Skeletal muscle satellite cell (primary cell): Measurements from ENCODE around the gene DMXL2.
"Not testable (repeated sequence)": the region's sequence is repeated elsewhere in the genome, so short reads cannot be mapped to it uniquely, and the experiment has no call there.

Experiments used
- H3K27me3 ChIP-seq: 2 replicates; pipeline ENCODE4 v1.7.0; 2013; ENCODE audit warnings: low read length; ENCODE audit not compliant: control insufficient read depth, insufficient read depth
- H3K36me3 ChIP-seq: 2 replicates; pipeline ENCODE4 v1.7.0; 2013; ENCODE audit warnings: mild to moderate bottlenecking, control low read depth, low read length; ENCODE audit not compliant: insufficient read depth
- H3K4me1 ChIP-seq: 2 replicates; pipeline ENCODE4 v1.7.0; 2013; ENCODE audit warnings: low read length; ENCODE audit not compliant: control insufficient read depth, insufficient read depth
- H3K4me2 ChIP-seq: 2 replicates; pipeline ENCODE4 v1.7.0; 2013; ENCODE audit warnings: mild to moderate bottlenecking, low read length
- H3K4me3 ChIP-seq: 2 replicates; pipeline ENCODE4 v1.7.0; 2013; ENCODE audit warnings: low read length
- H3K9ac ChIP-seq: 2 replicates; pipeline ENCODE4 v1.7.0; 2013; ENCODE audit warnings: mild to moderate bottlenecking, low read depth, low read length, moderate library complexity
- H3K9me3 ChIP-seq: replicated peaks from 2 replicates; pipeline ENCODE4 v1.7.0; 2013; ENCODE audit warnings: mild to moderate bottlenecking, control low read depth, low read length

The DMXL2 gene

DNA sequence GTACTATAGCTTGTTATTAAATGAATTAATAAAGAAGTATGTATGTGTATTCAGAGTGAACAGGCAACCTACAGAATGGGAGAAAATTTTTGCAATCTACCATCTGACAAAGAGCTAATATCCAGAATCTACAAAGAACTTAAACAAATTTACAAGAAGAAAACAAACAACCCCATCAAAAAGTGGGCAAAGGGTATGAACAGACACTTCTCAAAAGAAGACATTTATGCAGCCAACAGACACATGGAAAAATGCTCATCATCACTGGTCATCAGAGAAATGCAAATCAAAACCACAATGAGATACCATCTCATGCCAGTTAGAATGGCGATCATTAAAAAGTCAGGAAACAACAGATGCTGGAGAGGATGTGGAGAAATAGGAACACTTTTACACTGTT, 25.5 kb upstream of the DMXL2 start:
- H3K4me1 ChIP-seq, H3K9me3 ChIP-seq, H3K4me3 ChIP-seq, H3K4me2 ChIP-seq, H3K9ac ChIP-seq, H3K36me3 ChIP-seq: not testable (repeated sequence)
- peaks cover 14% of the 10 kb centered on the region for H3K27me3 ChIP-seq

DNA sequence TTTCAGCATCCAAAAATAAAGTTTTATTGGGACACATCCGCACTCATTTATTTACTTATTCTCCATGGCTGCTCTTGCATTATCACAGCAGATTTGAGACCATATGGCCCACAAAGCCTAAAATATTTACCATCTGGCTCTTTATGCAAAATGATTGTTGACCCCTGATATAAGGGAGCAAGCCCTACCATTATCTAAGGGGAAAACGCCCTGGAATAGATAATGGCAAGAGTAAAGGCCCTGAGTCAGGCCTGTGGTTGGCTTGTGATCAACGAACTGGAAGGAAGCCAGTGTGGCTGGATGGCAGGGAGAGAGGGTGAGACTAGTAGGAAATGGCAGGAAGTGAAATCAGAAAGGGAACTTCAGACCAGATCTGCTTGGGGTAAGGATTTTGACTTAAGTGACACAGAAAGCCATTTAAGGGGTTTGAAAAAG, 24.6 kb upstream of the DMXL2 start:
- Histone ChIP-seq H3K4me2 (no peak overlapping the region), H3K4me3 (no peak overlapping the region), H3K9ac (no peak overlapping the region), H3K4me1 (no peaks in the 10 kb centered on the region), H3K36me3 (no peaks in the 10 kb centered on the region), H3K27me3 (peaks cover 19% of the 10 kb centered on the region), H3K9me3 (no peaks in the 10 kb centered on the region)

GRCh38 chr15:51642696-51643095, 20.1 kb upstream of the DMXL2 start:
- H3K4me2 ChIP-seq = no peak overlapping the region
- H3K4me3 ChIP-seq = no peak overlapping the region
- no peaks in the 10 kb centered on the region for H3K9me3 ChIP-seq
- no peaks in the 10 kb centered on the region for H3K36me3 ChIP-seq
- H3K4me1 ChIP-seq = no peaks in the 10 kb centered on the region
- H3K27me3 ChIP-seq = peaks cover 5% of the 10 kb centered on the region
- no peak overlapping the region for H3K9ac ChIP-seq

DNA sequence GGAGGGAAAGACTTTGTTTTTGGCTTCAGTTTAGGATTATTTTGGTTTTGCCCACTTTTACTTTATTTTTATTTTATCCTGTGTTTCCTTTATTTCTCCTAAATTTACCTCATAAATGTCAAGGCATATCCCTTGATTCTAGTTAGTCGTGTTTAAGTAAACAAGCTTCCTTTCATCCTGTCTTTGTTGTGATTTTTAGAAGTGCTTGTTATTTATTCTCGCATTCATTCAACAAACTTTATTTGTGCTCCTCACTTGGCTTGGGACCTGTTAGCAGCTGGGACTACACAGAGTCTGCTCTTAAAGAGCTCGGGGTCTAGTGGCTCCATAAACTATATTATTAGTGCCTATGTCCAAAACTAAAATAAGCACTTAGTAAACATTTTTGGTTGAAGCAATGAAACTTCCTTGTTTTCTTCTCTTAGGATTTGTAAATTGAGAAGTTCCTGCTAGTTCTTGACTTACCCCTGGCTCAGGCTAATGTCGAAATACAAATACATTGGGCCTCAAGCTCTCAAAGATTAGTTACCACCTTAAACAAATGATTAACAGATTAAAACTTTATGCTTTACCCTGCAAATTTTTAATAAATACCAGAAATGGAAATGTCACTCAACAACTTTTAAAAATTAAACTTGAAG, 19.0 kb upstream of the DMXL2 start:
- no peaks in the 10 kb centered on the region for H3K9me3 ChIP-seq
- H3K4me3 ChIP-seq = no peak overlapping the region
- no peaks in the 10 kb centered on the region for H3K4me1 ChIP-seq
- H3K27me3 ChIP-seq = peaks cover 5% of the 10 kb centered on the region
- no peak overlapping the region for H3K4me2 ChIP-seq
- H3K36me3 ChIP-seq = no peaks in the 10 kb centered on the region
- H3K9ac ChIP-seq = no peak overlapping the region

GRCh38 chr15:51634591-51635198, 12.1 kb upstream of the DMXL2 start:
- no peaks in the 10 kb centered on the region for H3K36me3 ChIP-seq
- H3K4me3 ChIP-seq = no peak overlapping the region
- no peaks in the 10 kb centered on the region for H3K4me1 ChIP-seq
- H3K9me3 ChIP-seq = no peaks in the 10 kb centered on the region
- no peak overlapping the region for H3K4me2 ChIP-seq
- no peak overlapping the region for H3K9ac ChIP-seq
- peaks cover 19% of the 10 kb centered on the region for H3K27me3 ChIP-seq

- Histone ChIP-seq H3K9ac (no peak overlapping the region), H3K4me2 (no peak overlapping the region), H3K4me1 (no peaks in the 10 kb centered on the region), H3K27me3 (peaks cover 14% of the 10 kb centered on the region), H3K9me3 (no peaks in the 10 kb centered on the region), H3K36me3 (no peaks in the 10 kb centered on the region), H3K4me3 (no peak overlapping the region)
These were observed 7.0 kb upstream of the DMXL2 start for GRCh38 chr15:51629612-51630011.

DNA sequence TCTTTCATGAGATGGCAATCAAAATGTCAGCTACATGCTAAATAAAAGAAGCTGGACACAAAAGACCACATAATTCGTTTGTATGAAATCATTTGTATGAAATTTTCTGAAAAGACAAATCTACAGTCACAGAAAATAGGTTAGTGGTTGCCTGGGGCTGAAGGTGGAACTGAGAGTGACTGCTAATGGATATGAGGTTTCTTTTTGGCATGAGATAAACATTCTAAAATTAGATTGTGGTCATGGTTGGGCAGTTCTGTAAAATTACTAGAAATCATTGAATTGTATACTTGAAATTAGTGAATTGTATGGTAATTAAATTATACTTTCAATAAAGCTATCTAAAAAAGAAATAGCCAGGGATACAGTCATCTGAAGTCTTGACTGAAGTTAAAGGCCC, 2.7 kb upstream of the DMXL2 start:
- no peak overlapping the region for H3K9ac ChIP-seq
- no peak overlapping the region for H3K4me3 ChIP-seq
- peaks cover 15% of the 10 kb centered on the region for H3K4me1 ChIP-seq

GRCh38 chr15:51624022-51624421, 1.5 kb upstream of the DMXL2 start:
- no peak overlapping the region for H3K9ac ChIP-seq
- no peak overlapping the region for H3K4me3 ChIP-seq
- H3K9me3 ChIP-seq = no peaks in the 10 kb centered on the region
- H3K4me2 ChIP-seq = no peak overlapping the region
- H3K4me1 ChIP-seq = peaks cover 17% of the 10 kb centered on the region
- H3K27me3 ChIP-seq = peaks cover 5% of the 10 kb centered on the region
- H3K36me3 ChIP-seq = no peaks in the 10 kb centered on the region

More for the DNA sequence above, 2.7 kb upstream of the DMXL2 start:
- H3K9me3 ChIP-seq = no peaks in the 10 kb centered on the region
- no peaks in the 10 kb centered on the region for H3K36me3 ChIP-seq
- peaks cover 5% of the 10 kb centered on the region for H3K27me3 ChIP-seq
- no peak overlapping the region for H3K4me2 ChIP-seq

GRCh38 chr15:51623386-51623938, 891 bp upstream of the DMXL2 start:
- peak overlapping the region; percentile 85 for H3K9ac ChIP-seq
- H3K4me3 ChIP-seq = peak overlapping the region; percentile 94

GRCh38 chr15:51621936-51622603, 501 bp downstream of the DMXL2 start:
- peak overlapping the region; percentile 93 for H3K4me2 ChIP-seq
- H3K9me3 ChIP-seq = no peaks in the 10 kb centered on the region
- peak overlapping the region; percentile 85 for H3K9ac ChIP-seq
- no peaks in the 10 kb centered on the region for H3K36me3 ChIP-seq
- H3K27me3 ChIP-seq = no peaks in the 10 kb centered on the region
- peak overlapping the region; percentile 94 for H3K4me3 ChIP-seq
- H3K4me1 ChIP-seq = peaks cover 17% of the 10 kb centered on the region

More at GRCh38 chr15:51623386-51623938, 891 bp upstream of the DMXL2 start:
- Histone ChIP-seq H3K9me3 (no peaks in the 10 kb centered on the region), H3K27me3 (peaks cover 4% of the 10 kb centered on the region), H3K4me2 (peak overlapping the region; percentile 93), H3K4me1 (peaks cover 17% of the 10 kb centered on the region), H3K36me3 (no peaks in the 10 kb centered on the region)

- Histone ChIP-seq H3K4me1 (peaks cover 17% of the 10 kb centered on the region), H3K9me3 (no peaks in the 10 kb centered on the region), H3K4me2 (peak overlapping the region; percentile 93), H3K27me3 (no peaks in the 10 kb centered on the region), H3K36me3 (no peaks in the 10 kb centered on the region), H3K4me3 (peak overlapping the region; percentile 94), H3K9ac (peak overlapping the region; percentile 85)
These were observed 1.3 kb downstream of the DMXL2 start for GRCh38 chr15:51621155-51621765.
